Measurements from ENCODE around the gene PABPN1L.

Gene PABPN1L

DNA sequence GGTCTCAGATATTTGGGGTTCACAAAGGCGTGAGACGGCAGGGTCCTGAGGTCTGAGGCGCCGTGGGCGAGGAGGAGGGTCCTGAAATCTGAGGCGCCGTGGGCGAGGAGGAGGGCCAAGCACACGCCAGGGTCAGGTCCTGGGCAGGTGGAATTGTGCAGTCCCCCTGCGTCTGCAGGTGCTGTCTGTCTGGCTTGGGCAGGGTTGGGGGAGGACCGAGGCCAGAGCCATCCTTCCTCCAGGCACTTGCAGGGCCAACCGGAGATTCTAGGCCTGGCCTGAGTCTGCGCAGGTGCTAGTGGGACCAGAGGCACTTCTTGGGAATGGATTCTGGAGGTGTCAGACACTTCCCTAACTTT is 52.3 kb downstream of the PABPN1L start:
- Histone ChIP-seq H3K9me3 (peaks cover 5% of the 10 kb centered on the region; the same call in 1 of the 2 replicates), H3K36me3 (peaks cover 18% of the 10 kb centered on the region), H3K4me3 (ENCODE audit: low read depth, low read length) (no peak overlapping the region), H3K4me1 (peaks cover 9% of the 10 kb centered on the region), H3K27me3 (peaks cover 12% of the 10 kb centered on the region)
- no peak for TF ChIP-seq CTCF (IDR thresholded peaks at IDR 0.05; ENCODE audit: low read depth, low read length)
- DNase-seq, result no peak

All from BE2C (cell line).